GM12878 (cell line): ENCODE results near the gene MTA3. TPM values are rescaled to one million over a fixed set of nuclear protein-coding genes. Genes with fewer than 3 reads are reported as not detected.

Experiments
- ATAC-seq: fragments of 200-7000 bp; cut with Tn5 transposase; 3 replicates; pipeline ENCODE4 v1.9.1; 2020; ENCODE audit warnings: mild to moderate bottlenecking, moderate library complexity
- BruUV-seq: library from RNA; stranded (reverse); fragments of 400-500 nt; replicated peaks from 2 replicates; lab custom pipeline; 2021; lab: Mats Ljungman, UMichigan
- CTCF ChIA-PET: fragments of 300-600 bp; sonication (Branson Sonifier 250); formaldehyde crosslinking; extraction: SDS; loops from one replicate; lab custom pipeline; 2021; ENCODE audit warnings: inconsistent platforms; lab: Yijun Ruan, JAX
- POLR2A ChIA-PET: fragments of 350-600 bp; formaldehyde crosslinking; extraction: SDS; loops from one replicate; lab custom pipeline; 2021; ENCODE audit warnings: inconsistent platforms; lab: Charles Lee
- RAD21 ChIA-PET: fragments of 300-600 bp; sonication (Branson Sonifier 250); formaldehyde crosslinking; loops from one replicate; lab custom pipeline; 2023; ENCODE audit warnings: antibody characterized with exemption; ENCODE audit not compliant: unreplicated experiment; lab: Charles Lee
- SMC1A ChIA-PET: fragments of 300-600 bp; sonication (Branson Sonifier 250); formaldehyde crosslinking; loops from one replicate; lab custom pipeline; 2023; ENCODE audit not compliant: unreplicated experiment, uncharacterized antibody; lab: Charles Lee
- DNase-seq: peaks from one replicate; pipeline ENCODE4 v3.0.0-alpha.2; 2011; ENCODE audit warnings: low read depth, low spot score
- FAIRE-seq: peaks from 3 replicates; lab custom pipeline; 2011; peaks lifted over from hg19 to GRCh38; lab: Jason Lieb, UNC
- H2AFZ ChIP-seq: 2 replicates; pipeline ENCODE4 v1.6.0; 2011; ENCODE audit warnings: low read depth, low read length, control low read depth; ENCODE audit not compliant: control insufficient read depth
- H3K27ac ChIP-seq: 2 replicates; pipeline ENCODE4 v1.5.1; 2011; ENCODE audit warnings: control low read depth; ENCODE audit not compliant: control insufficient read depth, insufficient read depth
- H3K27me3 ChIP-seq, 2 experiments: replicated peaks in 1 of 2; 2 replicates each; pipeline versions ENCODE4 v1.6.0 to v1.6.1; 2011; ENCODE audit warnings: low read length in 1 of 2; ENCODE audit not compliant: control insufficient read depth in 2 of 2, insufficient read depth in 2 of 2
- H3K36me3 ChIP-seq, 2 experiments: 2 replicates each; pipeline ENCODE4 v1.5.1; 2011; ENCODE audit warnings: low read length in 1 of 2; ENCODE audit not compliant: control insufficient read depth in 2 of 2, insufficient read depth in 2 of 2
- H3K4me1 ChIP-seq: 2 replicates; pipeline ENCODE4 v1.6.1; 2011; ENCODE audit warnings: mild to moderate bottlenecking, low read length, moderate library complexity, mixed read lengths; ENCODE audit not compliant: control insufficient read depth, insufficient read depth
- H3K4me2 ChIP-seq: 2 replicates; pipeline ENCODE4 v1.6.0; 2011; ENCODE audit warnings: control low read depth; ENCODE audit not compliant: control insufficient read depth, insufficient read depth
- H3K4me3 ChIP-seq: fragments of 200-600 bp; sonication (generic); 2 replicates; pipeline ENCODE4 v1.5.1; 2016
- H3K79me2 ChIP-seq: 2 replicates; pipeline ENCODE4 v1.6.0; 2011; ENCODE audit warnings: low read length; ENCODE audit not compliant: control insufficient read depth, insufficient read depth
- H3K9ac ChIP-seq: 2 replicates; pipeline ENCODE4 v1.8.0; 2011; ENCODE audit warnings: low read length, control low read depth, mixed read lengths; ENCODE audit not compliant: control insufficient read depth, insufficient read depth
- H3K9me3 ChIP-seq: replicated peaks from 3 replicates; pipeline ENCODE4 v1.5.1; 2011; ENCODE audit warnings: mild to moderate bottlenecking, low read length; ENCODE audit not compliant: control insufficient read depth, insufficient read depth
- H4K20me1 ChIP-seq: 2 replicates; pipeline ENCODE4 v1.6.0; 2011; ENCODE audit not compliant: control insufficient read depth, insufficient read depth
- CHD2 ChIP-seq: IDR thresholded peaks from 2 replicates; pipeline ENCODE4 v1.6.1; 2011; ENCODE audit warnings: low read depth, low read length, improper control_type of control experiment, borderline replicate concordance
- E4F1 ChIP-seq: fragments of 450-650 bp; IDR thresholded peaks from 2 replicates; pipeline ENCODE4 v1.6.1; 2018; ENCODE audit warnings: borderline replicate concordance, mild to moderate bottlenecking; ENCODE audit not compliant: partially characterized antibody
- NKRF ChIP-seq: fragments of 450-650 bp; conservative IDR thresholded peaks from 2 replicates; pipeline ENCODE4 v1.6.1; 2017; ENCODE audit warnings: mild to moderate bottlenecking, moderate library complexity
- NR2C1 ChIP-seq: fragments of 450-650 bp; IDR thresholded peaks from 2 replicates; pipeline ENCODE4 v1.6.1; 2017; ENCODE audit warnings: antibody characterized with exemption, mild to moderate bottlenecking, moderate library complexity
- NRF1 ChIP-seq: conservative IDR thresholded peaks from 2 replicates; pipeline ENCODE4 v1.6.1; 2011; ENCODE audit warnings: mild to moderate bottlenecking, low read depth, low read length, improper control_type of control experiment
- PAX8 ChIP-seq: fragments of 450-650 bp; IDR thresholded peaks from 2 replicates; pipeline ENCODE4 v1.6.1; 2017; ENCODE audit warnings: mild to moderate bottlenecking, moderate library complexity
- RFX5 ChIP-seq: IDR thresholded peaks from 2 replicates; pipeline ENCODE4 v1.6.1; 2011; ENCODE audit warnings: low read depth, low read length, improper control_type of control experiment
- RUNX3 ChIP-seq: IDR thresholded peaks from 2 replicates; pipeline ENCODE4 v1.6.1; 2012; ENCODE audit warnings: low read length, inconsistent platforms
- SMAD5 ChIP-seq: IDR thresholded peaks from 2 replicates; pipeline ENCODE4 v1.6.1; 2016; ENCODE audit warnings: antibody characterized with exemption, low read depth
- SMARCA5 ChIP-seq: fragments of 450-650 bp; IDR thresholded peaks from 2 replicates; pipeline ENCODE4 v1.6.1; 2017; ENCODE audit warnings: mild to moderate bottlenecking
- SRF ChIP-seq, 2 experiments: IDR thresholded peaks; 2 replicates each; pipeline ENCODE4 v1.6.1; 2011; ENCODE audit warnings: low read depth in 2 of 2, low read length in 2 of 2, mild to moderate bottlenecking in 1 of 2, moderate library complexity in 1 of 2
- TBL1XR1 ChIP-seq: IDR thresholded peaks from 2 replicates; pipeline ENCODE4 v1.6.1; 2012; ENCODE audit warnings: low read depth, low read length, improper control_type of control experiment
- WGBS: methylation state at CpG from one replicate; pipeline ENCODE4 v1.1.6; 2016; ENCODE audit warnings: low lambda C conversion rate; ENCODE audit not compliant: insufficient replicate concordance, insufficient coverage; ENCODE audit errors: missing lambda C conversion rate; 5-methylcytosine and 5-hydroxymethylcytosine counted together
- in situ Hi-C: fragments of 300-500 bp; cut with MboI; formaldehyde crosslinking; loops from 9 replicates; pipeline ENCODE4 v1.14.3; 2018; ENCODE audit warnings: mixed read lengths
- intact Hi-C: fragments of 100-400 bp; cut with micrococcal nuclease; formaldehyde crosslinking; loops from one replicate; pipeline ENCODE4 v1.14.2; 2022; ENCODE audit not compliant: unreplicated experiment
- polyA plus RNA-seq, 11 experiments: library from polyadenylated mRNA; depleted of rRNA in 4 of 11; unstranded in 6 of 11; stranded (reverse) in 5 of 11; fragments of >200 nt; fragmentation: Nextera tagmentation in 4 of 11; fragmentation: Illumina TruSeq in 1 of 11; extraction: Ambion mirVana in 4 of 11; extraction: Trizol in 1 of 11; gene quantifications; 1 replicate in 1 of 11; 2 replicates in 10 of 11; pipeline versions ENCODE4 v1.2.1 to v1.2.3, GENCODE V29; 2011 to 2016; ENCODE audit warnings: inconsistent platforms in 2 of 11, missing spikeins in 2 of 11, low read depth in 1 of 11
- total RNA-seq, 4 experiments: library from RNA; depleted of rRNA in 3 of 4; stranded (reverse); fragments of >200 nt in 3 of 4; fragmentation: Illumina TruSeq in 1 of 4; extraction: Trizol in 1 of 4; gene quantifications; 2 replicates each; pipeline versions ENCODE4 v1.2.1 to v1.2.3, GENCODE V29; 2013 to 2021

The MTA3 gene
- total and polyA plus RNA-seq, 10 of the 15 experiments (the other 5 are each of a cell fraction or from before 2014, with no cell fraction given), result 17.6 to 45.5 (median 26.5) TPM

GRCh38 chr2:42762823-42763804 is 194.7 kb downstream of the MTA3 start:
- FAIRE-seq, result no peak
- intact Hi-C loops, result no loop called here
- H3K9ac ChIP-seq, result no peak overlapping the region
- in situ Hi-C loops, result no loop called here
- CTCF ChIA-PET, result no interaction called here
- no peaks in the 10 kb centered on the region for H3K27me3 ChIP-seq
- TF ChIP-seq SRF (IDR thresholded peaks at IDR 0.05; ENCODE audit: low read depth in 2 of 2, low read length in 2 of 2), result no peak
- no peak for TF ChIP-seq CHD2
- TF ChIP-seq RUNX3, result no peak
- TF ChIP-seq NRF1, result no peak
- no peak for DNase-seq
- no peak for ATAC-seq
- no peak overlapping the region for H3K4me3 ChIP-seq
- H2AFZ ChIP-seq, result no peak overlapping the region
- BruUV-seq, result no TSS peak
- POLR2A ChIA-PET, result no interaction called here
- 89% methylated on average over 45 of the region's 45 CpGs for WGBS
- RAD21 ChIA-PET, result no interaction called here
- no peaks in the 10 kb centered on the region for H4K20me1 ChIP-seq
- no peak overlapping the region for H3K4me2 ChIP-seq
- H3K27ac ChIP-seq, result no peak overlapping the region
- H3K9me3 ChIP-seq, result no peaks in the 10 kb centered on the region
- no peaks in the 10 kb centered on the region for H3K4me1 ChIP-seq
- no peaks in the 10 kb centered on the region for H3K79me2 ChIP-seq
- SMC1A ChIA-PET, result no interaction called here
- no peaks in the 10 kb centered on the region; a peak in 1 of 4 replicates for H3K36me3 ChIP-seq

DNA sequence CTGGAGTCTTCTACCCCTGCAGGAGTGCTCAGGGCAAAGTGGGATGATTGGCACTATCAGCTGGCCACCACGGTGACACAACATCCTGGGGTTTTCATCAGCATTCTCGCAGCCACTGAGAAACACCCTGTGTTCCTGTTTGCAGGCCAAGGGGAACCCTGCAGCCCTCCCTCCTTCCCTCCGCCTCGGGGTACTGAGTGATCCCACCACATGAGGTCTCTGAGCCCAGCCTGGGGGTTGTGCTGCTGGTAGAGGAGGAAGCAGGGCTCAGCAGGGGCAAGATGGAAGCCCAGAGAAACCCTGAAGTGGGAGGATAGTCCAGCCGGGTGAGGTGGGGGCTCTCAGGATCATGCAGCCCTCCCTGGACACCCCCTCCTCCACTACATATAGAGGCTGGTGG is 195.7 kb downstream of the MTA3 start, which contains the start of gene OXER1:
Gene OXER1, minus strand, starts transcription at position 40 of the 400 bp plus-strand sequence. CDS start 73 bp downstream, outside the sequence.
- CTCF ChIA-PET, result no interaction called here
- no peak for DNase-seq
- Histone ChIP-seq H3K4me2 (no peak within 1 kb of the TSS), H3K9ac (no peak within 1 kb of the TSS), H3K36me3 (no peaks in the 10 kb centered on the region; a peak in 2 of 4 replicates), H2AFZ (no peak within 1 kb of the TSS), H3K9me3 (no peaks in the 10 kb centered on the region), H3K27me3 (no peaks in the 10 kb centered on the region), H3K4me1 (no peaks in the 10 kb centered on the region), H4K20me1 (no peaks in the 10 kb centered on the region), H3K4me3 (no peak within 1 kb of the TSS), H3K27ac (no peak within 1 kb of the TSS), H3K79me2 (no peaks in the 10 kb centered on the region)
- FAIRE-seq, result no peak
- 30% methylated on average over 5 of the region's 5 CpGs for WGBS
- intact Hi-C loops (no loop called here), in situ Hi-C loops (no loop called here)
- no peak for ATAC-seq
- BruUV-seq, result no TSS peak
- RAD21 ChIA-PET, result interaction anchor here (0.6 kb wide), 1 partner anchor 31 kb away, joined by 5 read pairs; no protein-coding TSS in a partner anchor
- SMC1A ChIA-PET, result no interaction called here
- POLR2A ChIA-PET, result no interaction called here
- TF ChIP-seq SMAD5, result no peak
- no peak for TF ChIP-seq E4F1
- TF ChIP-seq NKRF, result no peak
- TF ChIP-seq RFX5, result no peak
- no peak for TF ChIP-seq PAX8
- no peak for TF ChIP-seq TBL1XR1
- TF ChIP-seq NR2C1, result no peak
- TF ChIP-seq SMARCA5, result no peak
